Measurements from ENCODE around the gene ZNF536. TPM values are rescaled to one million over a fixed set of nuclear protein-coding genes. Genes with fewer than 3 reads are reported as not detected.

Gene ZNF536
- total RNA-seq, 1 donor from 2014 or later, result not detected

DNA sequence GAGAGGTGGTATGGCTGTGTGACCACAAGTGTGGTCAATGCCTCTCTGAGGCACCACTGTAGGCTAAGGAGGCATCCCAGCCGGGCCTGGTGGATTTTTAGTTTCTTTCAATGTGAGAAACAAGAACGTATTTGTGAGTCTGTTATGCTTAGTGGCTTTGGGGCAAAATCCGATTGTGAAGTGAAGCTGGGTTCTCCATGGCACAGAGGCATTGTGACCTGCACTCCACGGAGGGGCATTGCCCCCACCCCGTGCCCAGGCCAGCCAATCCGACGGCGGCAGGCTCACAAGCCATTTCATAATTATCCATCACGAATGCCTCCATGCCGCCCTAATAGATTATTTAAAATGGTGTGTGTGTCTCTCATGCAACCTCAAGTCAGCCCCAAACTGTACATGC, 151.6 kb downstream of the ZNF536 start:
- intact Hi-C loops (cut with micrococcal nuclease), result no loop called here

DNA sequence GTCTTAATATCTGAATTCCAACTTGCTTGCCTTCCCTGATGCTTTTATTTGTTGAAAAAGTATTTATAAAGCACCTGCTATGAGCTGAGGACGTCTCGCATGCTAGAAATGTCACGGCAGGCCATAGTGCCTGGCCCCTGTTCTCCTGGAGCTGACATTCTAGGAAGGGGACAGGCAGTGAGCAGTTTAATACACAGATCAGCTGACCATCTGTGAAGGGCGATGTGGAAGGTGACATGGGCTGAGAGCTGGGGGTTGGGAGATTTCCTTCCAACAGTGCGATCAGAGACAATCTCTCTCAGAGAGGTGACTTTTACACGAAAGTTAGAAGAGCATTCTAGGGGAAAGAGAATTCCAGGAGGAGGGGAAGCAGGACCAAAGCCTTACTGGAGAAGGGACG, 153.2 kb downstream of the ZNF536 start:
- intact Hi-C loops (cut with micrococcal nuclease), result no loop called here

DNA sequence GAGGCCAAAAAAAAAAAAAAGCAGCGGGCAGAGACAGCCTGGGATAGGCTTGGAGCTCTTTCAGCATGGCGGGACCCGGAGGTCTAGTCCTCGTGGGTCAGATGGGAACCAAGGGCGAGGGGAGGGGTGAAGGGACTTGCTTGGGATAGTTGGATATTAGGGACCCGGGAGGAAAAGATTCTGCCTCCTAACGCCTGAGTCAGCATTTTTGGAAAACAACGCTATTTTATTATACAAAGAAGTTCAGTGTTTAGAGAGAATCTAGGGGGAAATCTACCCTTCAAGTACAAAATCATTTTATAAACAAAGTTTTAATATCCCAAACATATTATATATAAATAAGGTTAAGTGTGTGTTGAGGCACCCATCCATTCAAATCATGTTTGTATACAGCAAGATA, 156.7 kb downstream of the ZNF536 start:
- intact Hi-C loops (cut with micrococcal nuclease), result no loop called here

DNA sequence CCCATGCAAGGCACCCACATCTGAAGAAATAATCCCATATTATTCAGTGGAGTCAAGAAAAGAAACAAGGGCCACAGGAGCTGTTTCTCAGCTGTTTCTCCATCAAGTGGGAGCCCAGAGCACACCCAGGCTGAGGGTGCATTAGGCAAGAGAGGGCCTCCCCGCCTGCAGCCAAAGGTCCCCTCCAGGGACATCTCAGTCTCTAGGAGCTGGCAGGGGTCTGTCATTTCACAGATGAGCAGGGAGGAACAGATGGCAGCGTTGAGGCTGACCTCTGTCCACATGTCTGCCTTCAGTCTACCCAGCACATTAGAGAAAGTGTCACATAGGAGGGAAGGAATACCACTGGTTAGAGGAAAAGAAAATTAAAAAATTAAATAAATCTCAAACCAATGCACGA, 157.7 kb downstream of the ZNF536 start:
- intact Hi-C loops (cut with micrococcal nuclease), result no loop called here

DNA sequence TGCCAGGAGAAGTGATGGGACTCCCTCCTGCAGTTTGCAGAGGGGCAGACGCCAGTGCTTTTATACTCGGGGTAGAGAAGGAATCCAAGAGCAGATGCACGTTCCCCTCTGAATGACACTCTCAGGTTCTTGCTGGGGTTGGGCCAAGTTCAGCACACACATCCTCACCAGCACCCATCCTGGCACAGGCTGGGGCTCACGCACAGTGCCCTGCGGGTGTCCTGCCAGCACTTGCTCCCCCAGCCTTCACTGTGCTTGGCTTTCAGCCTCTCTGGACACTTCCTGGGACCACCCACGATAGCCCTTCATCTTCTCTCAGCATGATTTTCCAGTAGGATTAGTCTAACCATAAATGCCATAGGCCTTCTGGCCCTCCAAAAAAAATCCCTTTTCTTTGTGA, 158.6 kb downstream of the ZNF536 start:
- intact Hi-C loops (cut with micrococcal nuclease), result no loop called here

- intact Hi-C loops (cut with micrococcal nuclease), result no loop called here
Measured at GRCh38 chr19:30535011-30535410, 162.8 kb downstream of the ZNF536 start.

- intact Hi-C loops (cut with micrococcal nuclease), result no loop called here
Measured at GRCh38 chr19:30536975-30537374, 164.8 kb downstream of the ZNF536 start.

DNA sequence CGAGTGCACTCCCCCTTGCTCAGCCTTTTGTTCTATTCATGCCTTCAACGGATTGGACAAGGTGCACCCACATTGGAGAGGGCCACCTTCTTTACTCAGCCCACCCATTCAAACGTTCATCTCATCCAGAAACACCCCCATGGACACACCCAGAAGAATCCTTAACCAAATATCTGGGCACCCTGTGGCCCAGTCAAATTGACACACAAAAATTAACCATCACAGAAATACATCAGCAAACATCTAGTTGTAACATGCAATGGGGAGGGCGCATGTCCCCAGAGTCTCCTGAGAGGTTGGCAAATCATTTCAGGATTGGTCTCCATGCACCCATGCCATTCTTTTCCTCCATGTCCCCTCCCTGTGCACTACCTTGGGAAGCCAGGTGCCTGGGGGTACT, 167.1 kb downstream of the ZNF536 start:
- intact Hi-C loops (cut with micrococcal nuclease), result no loop called here

- intact Hi-C loops (cut with micrococcal nuclease), result no loop called here
Measured at GRCh38 chr19:30539981-30540380, 167.8 kb downstream of the ZNF536 start.

DNA sequence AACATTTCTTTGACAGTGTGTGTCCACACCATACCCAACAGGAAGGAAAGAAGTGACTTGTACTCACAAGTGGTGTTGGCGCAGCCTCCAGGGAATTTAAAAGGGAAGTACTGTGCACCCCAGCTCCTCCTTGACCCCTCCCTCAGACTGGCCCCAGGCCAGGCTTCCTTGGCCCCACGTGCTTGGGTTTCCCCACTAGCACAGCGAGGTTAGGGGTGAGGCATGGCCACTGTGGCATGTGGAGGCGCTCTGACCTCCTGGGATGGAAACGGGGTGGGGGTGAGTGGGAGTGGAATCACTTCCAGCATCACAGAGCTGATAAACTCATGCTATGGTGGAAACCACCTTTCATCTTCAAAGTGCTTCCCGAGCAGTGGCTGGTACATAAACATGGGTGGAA, 168.6 kb downstream of the ZNF536 start:
- intact Hi-C loops (cut with micrococcal nuclease), result no loop called here

DNA sequence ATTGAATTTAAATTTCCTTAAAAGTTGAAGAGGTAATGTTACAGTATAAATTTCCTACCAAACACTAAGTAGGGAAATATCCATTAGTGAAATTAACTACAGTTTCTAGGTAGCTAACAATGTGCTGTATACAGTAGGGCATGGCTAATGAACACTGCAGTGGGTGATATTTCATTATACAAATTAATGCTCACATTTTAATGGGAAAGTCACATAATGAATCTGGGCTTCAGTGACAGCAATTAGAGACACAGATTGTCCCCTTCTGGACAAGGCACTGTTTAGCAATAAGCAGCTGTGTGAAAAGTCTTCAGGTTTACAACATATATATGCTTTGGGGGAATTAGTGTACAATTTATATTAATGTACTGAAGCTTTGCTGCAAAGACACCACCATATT, 169.4 kb downstream of the ZNF536 start:
- intact Hi-C loops (cut with micrococcal nuclease), result no loop called here

- intact Hi-C loops (cut with micrococcal nuclease), result no loop called here
Measured at GRCh38 chr19:30543243-30543945, 171.2 kb downstream of the ZNF536 start.

DNA sequence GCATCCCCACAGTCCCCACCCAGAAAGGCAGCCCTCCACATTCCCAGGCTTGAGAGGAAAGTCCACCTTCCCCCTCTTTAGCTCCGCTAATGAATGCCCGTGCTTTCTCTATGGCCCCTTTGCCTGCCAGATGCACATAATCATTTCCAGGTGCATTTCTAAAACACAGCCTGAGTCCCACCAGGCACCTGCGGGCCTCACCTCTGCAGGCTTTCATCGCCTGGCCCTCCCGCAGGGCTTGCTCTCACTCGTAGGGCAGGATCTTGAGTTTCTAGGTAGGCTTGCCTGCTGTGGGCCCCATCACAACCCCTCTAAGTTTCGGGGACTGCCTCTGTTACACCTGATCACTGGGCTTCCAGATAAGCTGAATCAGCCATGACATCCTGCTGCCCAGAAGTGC, 173.6 kb downstream of the ZNF536 start:
- intact Hi-C loops (cut with micrococcal nuclease), result no loop called here

- intact Hi-C loops (cut with micrococcal nuclease), result no loop called here
Measured at GRCh38 chr19:30546332-30546731, 174.1 kb downstream of the ZNF536 start.

DNA sequence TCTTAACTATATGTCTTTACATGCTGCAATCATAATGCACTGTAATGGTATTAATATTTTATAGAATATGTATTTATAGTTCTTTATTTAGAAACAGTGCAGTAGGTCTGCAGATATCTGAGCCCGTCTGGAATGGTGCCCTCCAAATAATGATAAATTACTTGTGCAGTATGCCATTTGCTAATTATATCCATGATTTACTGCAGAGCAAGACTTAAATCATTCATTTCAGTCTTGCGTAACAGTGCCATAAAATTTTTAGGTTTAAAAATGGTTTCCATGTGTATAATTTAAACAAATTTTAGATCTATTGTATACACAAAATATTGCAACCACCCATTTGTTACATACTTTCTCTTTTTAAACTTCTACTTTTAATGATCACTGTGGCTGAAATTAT, 175.1 kb downstream of the ZNF536 start:
- intact Hi-C loops (cut with micrococcal nuclease), result no loop called here

DNA sequence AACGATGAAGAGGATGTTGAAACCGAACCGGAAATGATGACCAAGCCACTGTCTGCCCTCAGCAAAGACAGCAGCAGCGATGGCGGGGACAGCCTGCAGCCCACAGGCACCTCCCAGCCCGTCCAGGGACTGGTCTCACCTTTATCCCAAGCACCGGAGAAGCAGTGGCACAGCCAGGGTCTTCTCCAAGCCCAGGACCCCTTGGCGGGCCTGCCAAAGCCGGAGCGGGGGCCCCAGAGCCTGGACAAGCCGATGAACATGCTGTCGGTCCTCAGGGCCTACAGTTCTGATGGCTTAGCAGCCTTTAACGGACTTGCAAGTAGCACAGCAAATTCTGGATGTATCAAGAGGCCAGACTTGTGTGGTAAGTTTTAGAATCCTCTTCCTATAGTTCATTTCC, 177.0 kb downstream of the ZNF536 start:
- intact Hi-C loops (cut with micrococcal nuclease), result no loop called here

- intact Hi-C loops (cut with micrococcal nuclease), result no loop called here
Measured at GRCh38 chr19:30551271-30551670, 179.1 kb downstream of the ZNF536 start.

- intact Hi-C loops (cut with micrococcal nuclease), result no loop called here
Measured at GRCh38 chr19:30552593-30552992, 180.4 kb downstream of the ZNF536 start.

GRCh38 chr19:30555075-30555790, 183.0 kb downstream of the ZNF536 start:
- intact Hi-C loops (cut with micrococcal nuclease), result no loop called here

DNA sequence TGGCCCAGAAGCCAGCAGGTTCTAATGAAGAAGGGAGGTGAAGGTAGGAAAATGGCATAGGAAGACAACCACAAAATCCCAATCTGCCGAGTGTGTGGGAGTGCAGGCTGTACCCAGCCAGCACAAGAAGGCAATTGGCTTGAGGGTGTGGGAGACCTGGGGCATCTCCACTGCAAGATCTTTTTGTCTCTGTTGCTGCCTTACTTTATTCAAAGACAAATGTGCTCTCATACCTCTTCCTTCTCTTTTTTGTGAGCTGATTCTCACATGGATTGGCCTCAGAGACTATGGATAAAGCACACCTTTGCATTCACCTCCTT, 183.6 kb downstream of the ZNF536 start:
- intact Hi-C loops (cut with micrococcal nuclease), result no loop called here

DNA sequence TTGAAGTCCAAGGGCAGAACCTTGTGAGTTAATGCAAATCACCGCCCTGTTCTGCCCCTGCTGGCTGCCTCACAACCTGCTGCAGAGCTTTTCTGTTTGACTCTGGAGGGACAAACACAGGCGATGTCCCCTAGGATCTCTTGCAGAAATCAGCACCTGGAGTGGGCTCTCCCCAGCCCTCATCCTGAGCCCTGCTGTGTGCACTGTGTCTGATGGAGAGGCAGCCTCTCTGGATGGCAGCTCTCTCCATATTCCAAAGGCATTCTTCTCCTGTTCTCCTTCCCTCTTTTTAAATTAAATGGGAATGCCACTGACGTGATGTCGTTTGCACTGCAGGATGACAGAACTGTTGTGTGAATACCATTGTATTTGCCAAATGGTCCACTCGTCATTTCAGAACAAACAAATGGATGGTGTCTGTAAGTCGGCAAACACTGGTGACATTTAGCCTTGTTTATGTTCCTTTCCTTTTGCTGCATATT, 184.1 kb downstream of the ZNF536 start:
- intact Hi-C loops (cut with micrococcal nuclease), result no loop called here

DNA sequence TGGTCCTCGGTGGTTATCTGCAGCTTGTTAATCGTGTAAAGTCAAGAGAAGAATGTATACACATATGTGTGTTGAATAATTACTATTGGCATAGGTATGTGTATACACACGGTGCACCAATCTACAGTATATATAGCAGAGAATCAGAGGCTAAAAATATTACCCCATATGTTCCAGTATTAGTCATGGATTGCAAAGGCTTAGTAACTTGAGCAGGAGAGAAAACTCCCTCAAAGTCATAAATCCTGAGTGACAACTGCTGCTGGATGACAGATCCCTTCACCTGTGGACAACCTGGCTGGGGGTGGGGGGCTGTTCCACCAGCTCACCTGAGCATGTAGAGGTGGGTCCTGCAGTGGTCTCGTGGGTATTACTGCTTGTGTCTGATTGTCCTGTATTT, 185.0 kb downstream of the ZNF536 start:
- intact Hi-C loops (cut with micrococcal nuclease), result no loop called here

DNA sequence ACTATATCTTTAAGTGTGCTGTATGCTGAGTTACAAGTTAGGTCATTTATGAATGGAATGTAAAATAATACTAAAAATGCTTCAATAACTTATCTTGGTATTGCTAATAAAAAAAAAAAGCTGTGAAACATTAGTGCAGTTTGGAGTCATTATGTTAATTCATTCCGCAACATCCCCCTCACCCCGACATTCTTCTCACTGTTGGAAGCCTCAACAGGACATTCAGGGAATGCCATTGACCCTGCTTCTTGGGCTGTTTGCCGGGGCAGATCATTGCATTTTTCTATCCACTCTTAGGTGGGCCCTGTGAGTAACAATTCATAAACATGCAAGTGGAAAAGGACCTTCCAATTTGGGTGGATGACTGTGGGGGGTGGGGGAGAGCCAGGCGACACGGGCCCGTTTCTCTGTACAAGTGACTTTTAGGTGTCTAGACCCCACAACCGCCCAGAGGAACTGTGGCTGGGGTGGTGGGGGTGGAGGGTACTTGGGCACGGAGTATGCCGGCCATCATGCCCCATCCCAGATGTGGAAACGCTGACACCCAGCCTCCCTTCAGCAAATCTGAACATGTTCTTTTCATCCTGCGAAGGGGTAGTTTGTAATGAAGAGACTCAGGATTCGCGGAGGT, 185.9 kb downstream of the ZNF536 start:
- intact Hi-C loops (cut with micrococcal nuclease), result no loop called here
